RPMI7951 (cell line): ENCODE results near the gene ZNF541. TPM values are rescaled to one million over a fixed set of nuclear protein-coding genes. Genes with fewer than 3 reads are reported as not detected.
A peak's percentile ranks its signal among the peaks of the same experiment; 100 is the strongest.

Source experiments
- DNase-seq: peaks from one replicate; pipeline ENCODE4 v3.0.0-alpha.2; 2012; ENCODE audit warnings: low read depth
- total RNA-seq: library from RNA; depleted of rRNA; stranded (reverse); fragments of >200 nt; shearing (Covaris generic); gene quantifications from 2 replicates; pipeline ENCODE4 v1.2.3, GENCODE V29; 2014; rRNA removed

Gene ZNF541
- total RNA-seq, 1 experiment from 2014 or later: not detected

- DNase-seq: no peak
Observed at GRCh38 chr19:47545061-47545948, 27.6 kb downstream of the ZNF541 start.

DNA sequence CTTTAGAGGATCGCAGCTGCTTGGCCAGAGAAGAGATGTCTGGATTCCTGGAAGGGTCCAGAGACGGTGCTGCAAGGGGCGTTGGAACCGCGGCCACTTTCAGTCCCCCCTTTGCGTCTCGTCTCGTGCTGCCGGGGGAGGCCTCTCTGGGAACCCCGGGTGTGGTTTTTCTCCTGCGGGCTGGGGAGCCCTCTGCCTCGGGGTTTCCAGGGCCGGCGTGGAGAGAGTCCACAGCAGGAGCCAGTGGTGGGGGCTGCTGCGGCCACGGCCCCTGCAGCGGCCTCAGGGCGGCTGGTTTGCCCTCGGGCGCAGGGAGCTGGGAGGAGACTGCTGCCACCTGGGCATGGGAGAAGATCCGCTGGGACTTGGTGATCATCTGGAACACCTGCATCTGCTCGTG is 28.5 kb downstream of the ZNF541 start:
- no peak for DNase-seq

DNA sequence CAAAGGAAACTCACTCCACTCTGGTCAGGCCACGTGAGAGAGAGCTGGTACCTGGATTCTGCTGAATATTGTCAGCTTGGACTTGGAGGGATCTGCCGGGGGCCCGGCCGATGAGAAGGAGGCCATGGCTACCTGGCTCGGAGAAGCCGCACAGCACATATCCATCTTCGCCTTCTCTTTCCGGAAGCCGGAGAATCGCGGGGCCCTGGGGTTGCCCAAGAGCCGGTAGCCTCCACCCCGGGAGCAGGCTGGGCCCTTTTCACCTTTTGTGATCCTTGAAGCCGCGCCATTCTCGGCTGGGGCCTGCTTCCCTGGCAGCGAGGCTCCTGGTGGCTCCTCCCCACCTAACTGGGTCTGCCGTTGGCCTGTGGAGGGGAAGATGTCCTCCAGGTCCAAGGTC is 28.9 kb downstream of the ZNF541 start:
- DNase-seq: no peak

DNA sequence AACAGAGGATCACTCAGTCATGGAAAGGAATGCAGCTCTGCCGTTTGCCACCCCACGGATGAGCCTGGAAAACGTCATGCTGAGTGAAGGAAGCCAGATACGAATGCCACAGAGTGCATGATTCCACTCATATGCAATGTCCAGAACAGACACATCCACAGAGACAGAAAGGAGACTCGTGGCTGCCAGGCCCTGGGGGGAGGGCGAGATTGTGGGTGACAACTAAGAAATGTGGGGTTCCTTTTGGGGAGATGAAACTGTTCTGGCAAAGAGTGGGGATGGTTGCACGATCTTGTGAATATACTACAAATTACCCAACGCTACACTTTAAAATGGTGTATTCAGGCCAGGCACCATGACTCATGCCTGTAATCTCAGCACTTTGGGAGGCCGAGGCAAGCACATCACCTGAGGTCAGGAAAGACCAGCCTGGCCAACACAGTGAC is 30.9 kb downstream of the ZNF541 start:
- no peak for DNase-seq

DNA sequence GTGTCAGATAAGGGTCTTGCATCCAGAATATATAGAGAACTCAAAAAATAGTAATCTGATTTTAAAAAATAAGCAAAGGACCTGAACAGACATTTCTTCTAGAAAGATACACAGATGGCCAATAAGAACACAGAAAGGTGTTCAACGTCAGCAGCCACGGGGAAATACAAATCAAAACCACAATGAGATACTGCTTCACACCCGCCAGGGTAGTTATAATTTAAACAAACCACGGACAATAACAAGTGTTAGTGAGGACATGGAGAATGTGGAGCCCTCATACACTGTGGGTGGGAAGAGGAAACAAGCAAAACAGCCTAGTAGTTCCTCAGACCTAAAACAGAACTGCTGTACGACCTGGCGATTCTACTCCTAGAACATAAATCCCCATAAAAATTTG is 31.4 kb downstream of the ZNF541 start:
- DNase-seq: no peak

DNA sequence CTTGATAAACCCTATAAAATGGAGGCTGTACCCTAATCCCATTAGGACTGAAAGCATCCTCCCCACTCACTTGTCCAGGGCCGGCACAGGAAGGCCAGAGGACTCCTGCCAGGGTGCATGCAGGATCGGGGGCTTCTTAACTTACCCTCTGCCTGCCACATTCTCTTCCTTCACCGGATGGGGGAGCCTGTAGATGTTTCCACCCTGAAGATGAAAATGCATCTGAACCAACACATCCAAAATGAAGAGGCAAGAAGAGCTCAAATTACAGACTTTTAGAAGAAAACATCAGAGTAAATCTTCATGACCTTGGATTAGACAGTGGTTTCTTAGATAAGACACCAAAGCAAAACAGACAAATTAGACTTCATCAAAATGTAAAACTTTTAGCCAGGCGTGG is 32.2 kb downstream of the ZNF541 start:
- peak; percentile 41 for DNase-seq

DNA sequence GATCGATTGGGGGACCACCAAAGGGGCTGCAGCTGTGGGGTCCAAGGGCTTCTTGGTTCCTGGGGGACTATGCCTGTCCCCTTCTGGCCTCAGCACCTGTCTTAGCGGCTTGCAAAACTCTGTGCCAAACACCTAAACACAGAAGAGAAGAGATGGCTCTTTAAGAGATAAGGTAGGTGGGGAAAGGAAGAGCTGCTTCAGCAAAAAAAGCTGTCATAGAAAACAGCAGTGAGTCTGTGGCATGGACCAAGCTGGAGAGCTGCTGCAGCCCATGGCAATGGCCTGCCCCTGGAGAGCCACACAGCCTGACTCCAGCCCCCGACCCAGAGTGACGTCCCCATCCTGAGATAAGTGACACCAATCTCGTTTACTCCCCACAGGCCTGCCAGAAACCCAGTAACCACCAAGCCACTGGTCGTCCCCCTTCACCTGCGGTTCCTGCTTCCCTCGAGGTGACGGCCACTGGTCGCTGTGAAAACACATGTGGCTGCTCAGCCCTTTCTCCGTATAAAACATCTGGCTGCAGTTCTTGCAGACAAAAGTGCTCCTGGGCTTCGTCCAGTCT is 33.1 kb downstream of the ZNF541 start:
- DNase-seq: no peak

GRCh38 chr19:47538812-47539211 is 34.1 kb downstream of the ZNF541 start:
- DNase-seq: no peak

DNA sequence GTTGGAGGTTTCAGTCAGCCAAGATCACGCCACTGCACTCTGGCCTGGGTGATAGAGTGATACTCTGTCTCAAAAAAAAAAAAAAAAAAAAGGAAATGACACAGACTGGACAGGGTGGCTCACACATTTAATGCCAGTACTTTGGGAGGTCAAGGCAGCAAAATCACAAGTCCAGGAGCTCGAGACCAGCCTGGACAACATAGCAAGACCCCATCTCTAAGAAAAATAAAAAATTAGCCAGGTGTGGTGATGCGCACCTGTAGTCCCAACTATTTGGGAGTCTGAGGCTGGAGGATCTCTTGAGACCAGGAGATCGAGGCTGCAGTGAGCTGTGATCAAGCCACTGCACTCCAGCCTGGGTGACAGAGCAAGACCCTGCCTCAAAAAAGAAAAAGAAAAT is 35.5 kb downstream of the ZNF541 start:
- no peak for DNase-seq

GRCh38 chr19:47534628-47535027 is 38.3 kb downstream of the ZNF541 start:
- DNase-seq: no peak

DNA sequence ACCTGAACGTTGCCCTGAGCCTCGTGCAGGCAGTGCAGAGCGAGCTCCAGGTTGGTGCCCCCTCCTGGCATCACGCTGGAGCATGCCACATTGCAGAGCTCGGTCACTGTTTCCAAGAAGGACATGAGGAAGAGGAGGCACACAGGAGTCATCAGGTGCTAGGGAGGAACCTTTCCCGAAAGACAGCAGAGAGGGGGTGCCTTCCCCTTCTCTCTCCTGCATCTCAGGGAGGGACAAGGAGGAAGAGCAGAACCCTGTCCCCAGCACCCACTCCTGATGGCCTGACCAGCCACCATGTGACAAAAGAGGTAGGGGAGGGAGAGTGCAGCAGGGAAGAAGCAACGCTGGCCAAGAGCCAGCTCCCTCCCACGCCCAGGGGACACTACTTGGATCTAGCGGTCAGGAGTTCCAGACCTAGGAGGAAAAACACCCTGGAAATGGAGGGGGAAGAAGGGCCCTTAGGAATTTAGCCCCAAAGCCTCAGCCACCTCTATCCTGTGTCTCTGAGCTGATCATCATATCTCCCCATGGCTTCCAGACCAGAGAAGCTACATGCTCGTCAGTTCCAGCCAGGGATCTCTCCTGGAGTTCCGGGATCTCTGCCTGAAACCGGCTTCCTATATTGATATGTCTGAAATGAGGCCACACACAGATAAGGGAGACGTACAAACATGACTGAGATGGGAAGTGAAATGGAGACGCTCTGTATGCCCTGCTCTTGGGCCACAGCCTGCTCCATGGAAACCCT is 41.1 kb downstream of the ZNF541 start:
- DNase-seq: no peak

DNA sequence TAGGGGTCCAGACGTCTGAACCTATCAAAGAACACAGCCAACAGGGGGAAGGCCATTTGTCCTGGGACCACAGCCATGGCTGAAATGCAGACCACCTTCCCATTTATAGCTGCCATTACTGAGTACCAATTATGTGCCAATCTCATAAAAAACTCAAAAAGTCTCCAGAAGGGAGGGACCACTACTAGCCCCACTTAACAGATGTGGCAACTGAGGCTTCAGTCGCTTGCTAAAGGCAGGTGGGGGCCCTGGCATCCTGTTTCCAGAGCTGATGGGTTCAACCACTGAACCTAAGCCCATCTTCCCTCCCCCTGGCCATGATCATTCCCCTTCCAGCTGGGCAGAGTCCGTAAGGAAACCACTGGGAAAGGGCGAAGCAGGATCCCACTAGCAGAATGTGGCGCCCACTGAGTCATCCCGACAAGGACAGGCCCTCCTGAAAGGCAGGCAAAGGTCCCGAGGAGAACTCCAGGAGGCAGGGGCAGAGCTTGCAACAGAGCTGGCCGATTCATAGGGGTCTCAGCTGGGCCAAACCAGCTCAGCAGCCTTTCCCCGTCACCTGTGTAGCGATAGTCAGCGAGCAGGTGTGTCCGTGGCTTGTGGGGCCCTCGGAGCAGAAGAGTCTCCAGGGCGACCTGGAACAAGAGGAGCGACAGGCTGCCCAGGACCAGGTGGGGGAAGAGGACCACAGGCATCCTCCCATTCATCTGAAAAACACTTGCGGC is 43.8 kb downstream of the ZNF541 start:
- no peak for DNase-seq

- no peak for DNase-seq
Observed at GRCh38 chr19:47526798-47527197, 46.1 kb downstream of the ZNF541 start.

DNA sequence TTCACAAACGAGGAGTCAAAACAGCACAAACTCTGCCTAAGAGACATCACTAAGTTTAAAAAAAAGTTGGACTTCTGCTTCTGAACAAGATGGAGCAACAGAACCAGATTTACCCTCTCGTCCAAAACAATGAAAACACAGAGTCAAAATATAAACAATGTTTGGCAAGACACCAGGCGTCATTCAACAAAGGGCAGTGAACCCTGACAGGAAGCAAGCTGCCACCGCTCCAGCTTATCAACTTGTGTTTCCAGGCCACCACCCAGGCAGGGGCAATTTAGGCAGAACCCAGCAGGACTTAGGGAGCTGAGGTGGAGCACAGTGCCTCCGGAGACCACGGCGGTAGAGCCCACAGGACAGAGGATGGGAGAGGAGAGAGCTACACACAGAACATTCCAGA is 49.5 kb downstream of the ZNF541 start:
- no peak for DNase-seq

Other genes starting within 250 kb of the ZNF541 start
- gene C5AR2, start 241.0 kb downstream of the ZNF541 start, total RNA-seq: under 0.01 and 0.12 TPM in 2 replicates
- 8.3 and 8.7 TPM in 2 replicates for gene DHX34, start 223.8 kb downstream of the ZNF541 start, total RNA-seq
- 24.0 and 28.8 TPM in 2 replicates for gene MEIS3, start 153.6 kb downstream of the ZNF541 start, total RNA-seq
- gene SLC8A2, start 101.3 kb downstream of the ZNF541 start, total RNA-seq: 2.3 TPM in 1 of 2 replicates, not detected in the other
- 6.6 and 12.1 TPM in 2 replicates for gene KPTN, start 88.9 kb downstream of the ZNF541 start, total RNA-seq
- gene NAPA, start 58.1 kb downstream of the ZNF541 start, total RNA-seq: 93.2 and 102 TPM in 2 replicates
- gene BICRA, start 36.0 kb upstream of the ZNF541 start, total RNA-seq: 2.8 and 4.4 TPM in 2 replicates
- gene EHD2, start 140.3 kb upstream of the ZNF541 start, total RNA-seq: 65.1 and 67.4 TPM in 2 replicates
- 32.8 and 39.4 TPM in 2 replicates for gene NOP53, start 172.4 kb upstream of the ZNF541 start, total RNA-seq
- 689 and 818 TPM in 2 replicates for gene SELENOW, start 205.6 kb upstream of the ZNF541 start, total RNA-seq
- gene TPRX1, start 231.4 kb upstream of the ZNF541 start, total RNA-seq: not detected in 2 replicates
- gene CRX, start 248.8 kb upstream of the ZNF541 start, total RNA-seq: not detected in 2 replicates